Measurements from ENCODE around the gene IGSF10.

Gene IGSF10

DNA sequence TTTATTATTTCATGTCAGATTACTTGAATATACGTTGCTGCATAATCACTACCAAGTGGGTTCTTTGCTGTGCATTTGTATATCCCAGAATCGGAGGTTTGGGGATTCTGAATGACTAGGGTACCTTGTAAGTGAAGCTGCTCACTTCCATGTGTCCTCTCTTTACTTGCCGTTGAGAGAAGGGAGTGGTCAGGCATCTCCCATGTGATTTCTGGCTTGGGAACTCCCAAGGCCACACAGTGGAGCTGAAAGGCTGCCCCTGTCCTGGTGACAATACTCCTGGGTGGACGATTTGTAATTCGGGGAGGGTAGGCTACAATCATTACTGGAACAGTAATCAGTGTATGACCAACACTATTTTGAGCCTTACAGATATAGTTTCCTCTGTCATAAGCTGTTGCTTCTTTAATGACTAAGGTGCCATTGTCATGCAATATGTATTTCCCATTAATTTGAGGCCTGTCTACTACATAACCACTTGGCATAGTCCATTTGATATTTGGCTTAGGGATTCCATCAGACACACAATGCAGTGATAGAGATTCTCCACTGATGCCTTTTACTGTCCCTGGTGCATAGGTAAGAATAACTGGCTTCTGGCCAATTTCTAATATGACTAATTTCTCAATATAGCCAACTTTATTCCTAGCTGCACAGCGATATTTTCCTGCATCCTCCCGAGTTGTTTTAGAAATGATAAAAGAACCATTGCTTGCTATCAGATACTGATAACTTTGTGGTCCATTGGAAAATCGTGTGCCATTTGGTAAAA lies 24.0 kb downstream of the IGSF10 start:
- TF ChIP-seq CTCF (IDR thresholded peaks at IDR 0.05; ENCODE audit: borderline replicate concordance, control extremely low read depth, extremely low read depth, insufficient read depth, missing control alignments) = no peak
- in situ Hi-C loops (cut with MboI; ENCODE audit: low sequenced_read_pairs, unreplicated experiment) = loop anchor here (25.0 kb wide), 1 partner anchor 1025 kb away; no protein-coding TSS in a partner anchor
- no peak for DNase-seq (ENCODE audit: low spot score)

- TF ChIP-seq CTCF (IDR thresholded peaks at IDR 0.05; ENCODE audit: borderline replicate concordance, control extremely low read depth, extremely low read depth, insufficient read depth, missing control alignments) = no peak
- no peak for DNase-seq (ENCODE audit: low spot score)
- in situ Hi-C loops (cut with MboI; ENCODE audit: low sequenced_read_pairs, unreplicated experiment) = loop anchor here (25.0 kb wide), 1 partner anchor 1028 kb away; no protein-coding TSS in a partner anchor
Measured at GRCh38 chr3:151434151-151434890, 26.5 kb downstream of the IGSF10 start.

DNA sequence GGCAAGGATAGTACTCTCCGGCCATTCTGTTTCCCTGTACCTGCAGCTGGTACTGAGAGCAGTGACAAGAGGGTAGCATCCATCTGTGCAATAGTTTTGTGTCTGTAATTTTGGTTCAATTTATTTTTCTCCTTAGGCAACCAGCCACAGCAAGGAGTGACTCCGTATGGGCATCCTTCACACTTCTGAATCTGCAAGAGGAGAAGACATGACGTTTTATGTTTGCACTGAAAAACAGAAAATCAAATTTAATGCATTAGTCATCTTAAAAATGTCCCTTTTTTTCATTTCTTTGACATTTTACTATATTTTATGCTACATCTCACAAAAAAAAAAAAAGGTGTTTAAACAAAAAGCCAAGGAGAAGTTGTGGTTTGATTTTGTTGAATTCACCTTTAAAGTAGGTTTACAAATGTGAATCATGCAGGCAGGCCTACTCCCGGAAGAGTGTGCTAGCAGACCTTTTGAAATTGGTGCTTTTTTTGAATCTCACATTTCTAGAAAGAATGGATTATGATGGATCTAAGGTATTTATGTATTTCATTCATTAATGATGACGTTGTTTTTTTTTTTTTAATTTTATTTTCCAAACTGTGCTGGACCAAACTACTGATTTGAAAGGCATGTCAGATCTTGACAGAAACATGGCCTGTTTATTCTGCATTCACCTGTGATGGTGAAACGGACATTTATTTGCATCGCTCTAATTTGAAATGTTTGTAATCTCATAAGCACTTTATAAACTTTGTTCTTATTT lies 28.1 kb downstream of the IGSF10 start:
- no peak for DNase-seq (ENCODE audit: low spot score)
- in situ Hi-C loops (cut with MboI; ENCODE audit: low sequenced_read_pairs, unreplicated experiment) = loop anchor here (25.0 kb wide), 1 partner anchor 1030 kb away; no protein-coding TSS in a partner anchor
- no peak for TF ChIP-seq CTCF (IDR thresholded peaks at IDR 0.05; ENCODE audit: borderline replicate concordance, control extremely low read depth, extremely low read depth, insufficient read depth, missing control alignments)

DNA sequence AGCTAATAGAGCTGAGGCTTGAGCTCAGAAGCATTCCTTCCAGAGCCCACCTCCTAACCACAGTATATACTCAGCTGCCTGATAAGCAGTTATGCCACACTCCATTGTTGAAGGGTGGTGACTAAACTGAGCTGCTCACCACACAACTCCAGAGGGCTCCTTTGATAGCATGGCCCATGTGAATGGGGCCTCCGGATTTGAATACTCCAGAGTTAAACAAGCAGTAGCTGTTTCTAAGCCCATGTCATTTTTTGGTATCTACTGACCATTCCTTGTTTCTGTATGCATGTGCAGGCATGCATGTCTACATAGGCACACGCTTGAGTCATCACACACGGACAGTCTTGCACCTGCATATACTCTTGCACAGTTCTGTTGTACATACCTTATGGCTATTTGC lies 28.9 kb downstream of the IGSF10 start:
- in situ Hi-C loops (cut with MboI; ENCODE audit: low sequenced_read_pairs, unreplicated experiment) = loop anchor here (25.0 kb wide), 1 partner anchor 1030 kb away; no protein-coding TSS in a partner anchor
- no peak for DNase-seq (ENCODE audit: low spot score)
- no peak for TF ChIP-seq CTCF (IDR thresholded peaks at IDR 0.05; ENCODE audit: borderline replicate concordance, control extremely low read depth, extremely low read depth, insufficient read depth, missing control alignments)

- no peak for TF ChIP-seq CTCF (IDR thresholded peaks at IDR 0.05; ENCODE audit: borderline replicate concordance, control extremely low read depth, extremely low read depth, insufficient read depth, missing control alignments)
- in situ Hi-C loops (cut with MboI; ENCODE audit: low sequenced_read_pairs, unreplicated experiment) = loop anchor here (25.0 kb wide), 1 partner anchor 1031 kb away; no protein-coding TSS in a partner anchor
- no peak for DNase-seq (ENCODE audit: low spot score)
Measured at GRCh38 chr3:151430821-151431484, 29.9 kb downstream of the IGSF10 start.

All from GM13976 (cell line).